Measurements from ENCODE around the gene IER3.
"Not testable (repeated sequence)": the region's sequence is repeated elsewhere in the genome, so short reads cannot be mapped to it uniquely, and the experiment has no call there.

Gene IER3

DNA sequence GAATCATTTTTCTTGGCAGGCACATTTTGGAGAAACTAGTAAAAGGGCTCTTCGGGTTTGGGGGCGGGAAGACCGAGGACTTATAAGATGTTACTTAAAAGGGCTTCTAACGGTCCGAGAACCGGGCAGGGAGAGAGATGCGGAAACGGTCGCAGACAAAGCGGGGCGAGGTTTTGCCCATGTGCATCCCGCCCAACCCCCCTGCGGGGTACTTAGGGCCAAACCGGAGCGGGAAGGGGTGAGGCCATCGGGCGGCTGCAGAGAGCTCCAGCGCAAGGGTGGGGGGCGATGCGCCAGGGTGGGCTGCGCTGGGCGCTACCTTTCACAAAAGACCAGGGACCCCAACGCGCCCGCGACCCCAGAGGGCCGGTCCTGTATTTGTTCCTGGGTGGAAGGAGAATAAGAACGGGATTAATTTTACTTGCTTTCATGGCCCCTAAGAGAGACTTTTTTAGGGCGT is 23.6 kb downstream of the IER3 start:
- TF ChIP-seq, protein P1, sequence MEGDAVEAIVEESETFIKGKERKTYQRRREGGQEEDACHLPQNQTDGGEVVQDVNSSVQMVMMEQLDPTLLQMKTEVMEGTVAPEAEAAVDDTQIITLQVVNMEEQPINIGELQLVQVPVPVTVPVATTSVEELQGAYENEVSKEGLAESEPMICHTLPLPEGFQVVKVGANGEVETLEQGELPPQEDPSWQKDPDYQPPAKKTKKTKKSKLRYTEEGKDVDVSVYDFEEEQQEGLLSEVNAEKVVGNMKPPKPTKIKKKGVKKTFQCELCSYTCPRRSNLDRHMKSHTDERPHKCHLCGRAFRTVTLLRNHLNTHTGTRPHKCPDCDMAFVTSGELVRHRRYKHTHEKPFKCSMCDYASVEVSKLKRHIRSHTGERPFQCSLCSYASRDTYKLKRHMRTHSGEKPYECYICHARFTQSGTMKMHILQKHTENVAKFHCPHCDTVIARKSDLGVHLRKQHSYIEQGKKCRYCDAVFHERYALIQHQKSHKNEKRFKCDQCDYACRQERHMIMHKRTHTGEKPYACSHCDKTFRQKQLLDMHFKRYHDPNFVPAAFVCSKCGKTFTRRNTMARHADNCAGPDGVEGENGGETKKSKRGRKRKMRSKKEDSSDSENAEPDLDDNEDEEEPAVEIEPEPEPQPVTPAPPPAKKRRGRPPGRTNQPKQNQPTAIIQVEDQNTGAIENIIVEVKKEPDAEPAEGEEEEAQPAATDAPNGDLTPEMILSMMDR (IDR thresholded peaks at IDR 0.05; ENCODE audit: control insufficient read depth, extremely low read depth, insufficient read depth), result no peak
- DNase-seq (ENCODE audit: low read depth), result no peak
- peak overlapping the region; percentile 97 for H3K4me3 ChIP-seq (ENCODE audit: low read depth, low read length)

DNA sequence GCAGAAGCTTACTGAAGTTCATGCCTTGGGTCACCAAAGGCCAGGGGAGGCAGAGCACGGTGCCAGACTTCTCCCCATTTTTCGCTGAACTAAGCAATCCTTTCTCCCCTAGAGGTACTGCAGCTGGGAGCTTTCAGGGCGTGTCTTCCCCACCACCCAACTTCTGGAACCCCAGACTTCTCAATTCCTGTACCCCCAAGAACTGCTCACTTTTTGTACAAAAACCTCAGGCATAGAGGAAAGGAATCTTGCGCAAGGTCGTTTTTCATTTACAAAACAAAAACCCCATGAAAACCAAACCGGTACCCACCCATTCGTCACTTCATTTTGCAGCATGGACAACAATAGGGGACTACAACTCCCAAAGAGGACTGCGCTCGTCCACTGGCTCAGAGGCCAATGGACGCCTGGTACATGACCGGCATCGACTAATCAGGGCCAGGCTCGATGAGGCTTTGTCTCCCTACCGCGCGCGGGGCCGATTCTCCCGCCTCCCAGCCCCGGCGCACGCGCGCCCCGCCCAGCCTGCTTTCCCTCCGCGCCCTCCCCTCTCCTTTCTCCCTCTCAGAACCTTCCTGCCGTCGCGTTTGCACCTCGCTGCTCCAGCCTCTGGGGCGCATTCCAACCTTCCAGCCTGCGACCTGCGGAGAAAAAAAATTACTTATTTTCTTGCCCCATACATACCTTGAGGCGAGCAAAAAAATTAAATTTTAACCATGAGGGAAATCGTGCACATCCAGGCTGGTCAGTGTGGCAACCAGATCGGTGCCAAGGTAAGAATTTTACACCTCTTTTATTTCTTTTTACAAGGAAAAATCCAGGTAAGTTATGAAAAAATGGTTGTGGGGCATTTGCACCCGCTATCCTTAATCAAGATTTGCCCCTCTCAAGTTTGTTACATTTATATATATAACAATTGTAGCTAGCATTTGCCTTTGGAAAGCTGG is 24.3 kb downstream of the IER3 start, which contains the start of gene TUBB:
TUBB (plus strand) TSS at position 562 of the 947 bp plus-strand sequence; CDS start at position 717, 155 bp downstream.
- TF ChIP-seq, protein P1 (IDR thresholded peaks at IDR 0.05; ENCODE audit: control insufficient read depth, extremely low read depth, insufficient read depth), result no peak
- DNase-seq (ENCODE audit: low read depth), result peak; percentile 92
- peak within 1 kb of the TSS; percentile 97 for H3K4me3 ChIP-seq (ENCODE audit: low read depth, low read length)

DNA sequence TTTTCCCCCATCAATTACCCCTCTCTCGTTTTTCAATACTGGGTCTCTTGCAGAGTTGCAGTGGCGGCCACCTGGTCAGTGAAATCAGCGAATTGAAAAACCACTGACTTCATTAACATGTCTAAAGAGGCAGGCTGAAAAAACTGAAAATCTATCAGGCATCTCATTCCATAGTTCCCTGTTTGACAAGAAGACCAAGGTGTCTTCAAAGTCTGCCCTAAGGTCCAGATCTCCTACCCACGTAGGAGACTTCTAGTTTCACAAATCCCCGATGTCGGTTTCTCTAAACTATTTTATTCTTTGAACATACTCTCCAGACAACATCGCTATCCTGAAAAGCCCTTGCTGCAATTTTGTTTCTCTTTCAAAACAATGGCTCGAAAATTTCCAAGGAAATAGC is 25.0 kb downstream of the IER3 start:
- DNase-seq (ENCODE audit: low read depth), result no peak
- TF ChIP-seq, protein P1 (IDR thresholded peaks at IDR 0.05; ENCODE audit: control insufficient read depth, extremely low read depth, insufficient read depth), result no peak
- peak overlapping the region; percentile 97 for H3K4me3 ChIP-seq (ENCODE audit: low read depth, low read length)

DNA sequence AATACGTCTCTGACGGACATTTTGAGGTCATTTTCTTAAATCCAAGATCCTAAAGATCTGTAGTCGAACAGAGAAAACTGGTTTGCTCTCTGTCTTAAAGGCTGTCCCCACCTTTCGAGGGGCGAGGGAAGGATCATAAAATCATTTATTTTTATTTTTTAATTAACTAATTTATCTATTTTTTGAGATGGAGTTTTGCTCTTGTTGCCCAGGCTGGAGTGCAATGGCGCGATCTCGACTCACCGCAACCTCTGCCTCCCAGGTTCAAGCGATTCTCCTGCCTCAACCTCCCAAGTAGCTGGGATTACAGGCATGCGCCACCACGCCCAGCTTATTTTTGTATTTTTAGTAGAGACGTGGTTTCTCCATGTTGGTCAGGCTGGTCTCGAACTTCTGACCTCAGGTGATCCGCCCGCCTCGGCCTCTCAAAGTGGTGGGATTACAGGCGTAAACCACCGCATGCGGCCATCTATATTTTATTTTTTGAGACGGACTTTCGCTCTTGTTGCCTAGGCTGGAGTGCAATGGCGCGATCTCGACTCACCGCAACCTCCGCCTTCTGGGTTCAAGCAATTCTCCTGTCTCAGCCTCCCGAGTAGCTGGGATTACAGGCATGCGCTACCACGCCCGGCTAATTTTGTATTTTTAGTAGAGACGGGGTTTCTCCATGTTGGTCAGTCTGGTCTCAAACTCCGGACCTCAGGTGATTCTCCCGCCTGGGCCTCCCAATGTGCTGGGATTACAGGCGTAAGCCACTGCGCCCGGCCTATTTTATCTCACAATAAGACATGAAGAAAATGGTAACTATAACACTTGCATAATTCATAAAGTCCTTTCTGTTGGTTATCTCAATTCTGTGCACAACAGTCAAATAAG is 26.3 kb downstream of the IER3 start:
- H3K4me3 ChIP-seq (ENCODE audit: low read depth, low read length), result peak overlapping the region; percentile 52
- not testable (repeated sequence) for DNase-seq (ENCODE audit: low read depth)

DNA sequence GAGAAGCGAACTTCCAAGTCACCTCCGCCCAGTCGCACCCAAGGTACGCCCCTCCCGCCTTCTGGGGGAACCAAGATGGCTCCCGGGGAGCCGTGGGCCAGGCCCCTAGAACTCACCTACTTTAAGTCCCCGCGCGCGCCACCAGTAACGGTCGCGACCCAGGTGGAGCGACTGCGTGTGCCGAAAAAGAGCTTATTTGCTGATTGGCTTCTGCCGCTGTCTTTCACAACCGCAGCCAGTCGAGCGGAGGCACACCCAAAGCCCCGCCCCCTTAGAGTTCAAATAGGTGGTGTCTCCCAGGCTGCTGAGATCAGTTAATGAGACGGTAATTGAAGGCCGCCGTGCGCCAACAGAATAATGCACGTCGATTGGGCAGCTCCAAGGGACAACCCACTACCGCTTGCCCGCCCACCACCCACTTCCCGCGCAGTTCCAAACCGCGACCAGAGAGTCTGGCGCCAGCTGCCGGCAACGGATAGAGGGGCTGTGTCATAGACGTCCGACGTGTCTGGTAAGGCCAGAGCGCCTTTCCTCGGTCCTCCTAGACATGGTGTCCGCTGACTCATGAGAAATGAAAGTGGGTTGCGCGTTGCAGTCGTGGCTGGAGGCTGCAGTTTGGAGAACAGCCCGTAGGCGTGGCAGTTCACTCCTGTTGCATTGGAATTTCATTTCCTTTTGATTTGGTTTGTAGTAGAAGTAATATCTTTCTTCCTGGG is 27.1 kb downstream of the IER3 start, which contains the start of gene MDC1:
MDC1 (minus strand) TSS at position 153 of the 716 bp plus-strand sequence. CDS start 2,106 bp downstream, outside the sequence.
- peak; percentile 100 for DNase-seq (ENCODE audit: low read depth)
- TF ChIP-seq, protein P1 (IDR thresholded peaks at IDR 0.05; ENCODE audit: control insufficient read depth, extremely low read depth, insufficient read depth), result 0 out of 2 replicates have a peak, but pooled peaks have one; percentile 2
- H3K4me3 ChIP-seq (ENCODE audit: low read depth, low read length), result peak within 1 kb of the TSS; percentile 64

DNA sequence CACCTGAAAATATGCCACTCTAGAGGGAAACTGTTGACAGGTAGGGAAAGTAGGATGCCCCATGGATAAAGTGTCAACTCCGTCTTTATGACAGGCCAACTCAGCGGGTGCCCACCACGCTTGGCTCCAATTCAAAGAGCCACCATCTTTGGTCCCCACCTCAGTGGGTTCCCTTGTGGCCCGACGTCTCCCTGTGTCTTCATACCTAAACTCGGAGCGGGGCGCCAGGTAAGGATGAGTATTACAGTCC is 27.5 kb downstream of the IER3 start:
- no peak for DNase-seq (ENCODE audit: low read depth)
- peak overlapping the region; percentile 64 for H3K4me3 ChIP-seq (ENCODE audit: low read depth, low read length)
- TF ChIP-seq, protein P1 (IDR thresholded peaks at IDR 0.05; ENCODE audit: control insufficient read depth, extremely low read depth, insufficient read depth), result no peak
